SIG-M5 treated with dmso at 0.1 percent for 504 hours (cell line): Measurements from ENCODE around the gene NHSL2.

Experiments
- DNase-seq: peaks from one replicate; lab custom pipeline; 2025; ENCODE audit not compliant: unreplicated experiment; lab: John Stamatoyannopoulos, UW

NHSL2 gene

DNA sequence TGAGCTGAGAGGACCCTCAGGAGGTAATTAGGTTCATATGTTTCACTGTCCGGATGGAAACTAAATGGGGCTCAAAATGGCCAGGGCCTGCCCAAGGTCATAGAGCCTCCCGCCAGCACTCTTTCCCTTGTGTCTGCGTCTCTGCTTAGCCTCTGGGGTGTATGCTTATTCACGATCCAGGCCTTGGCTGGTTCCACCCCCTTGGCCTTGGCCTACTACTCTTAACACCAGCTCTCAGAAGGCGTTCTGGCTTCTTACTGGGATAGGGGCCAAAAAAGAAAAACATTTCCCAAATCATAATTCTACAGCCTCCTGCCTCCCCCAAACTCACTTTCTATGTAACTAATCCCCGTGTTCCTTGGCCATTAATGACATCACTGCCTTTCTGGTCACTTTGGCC is 152.3 kb downstream of the NHSL2 start:
- DNase-seq, result no peak

DNA sequence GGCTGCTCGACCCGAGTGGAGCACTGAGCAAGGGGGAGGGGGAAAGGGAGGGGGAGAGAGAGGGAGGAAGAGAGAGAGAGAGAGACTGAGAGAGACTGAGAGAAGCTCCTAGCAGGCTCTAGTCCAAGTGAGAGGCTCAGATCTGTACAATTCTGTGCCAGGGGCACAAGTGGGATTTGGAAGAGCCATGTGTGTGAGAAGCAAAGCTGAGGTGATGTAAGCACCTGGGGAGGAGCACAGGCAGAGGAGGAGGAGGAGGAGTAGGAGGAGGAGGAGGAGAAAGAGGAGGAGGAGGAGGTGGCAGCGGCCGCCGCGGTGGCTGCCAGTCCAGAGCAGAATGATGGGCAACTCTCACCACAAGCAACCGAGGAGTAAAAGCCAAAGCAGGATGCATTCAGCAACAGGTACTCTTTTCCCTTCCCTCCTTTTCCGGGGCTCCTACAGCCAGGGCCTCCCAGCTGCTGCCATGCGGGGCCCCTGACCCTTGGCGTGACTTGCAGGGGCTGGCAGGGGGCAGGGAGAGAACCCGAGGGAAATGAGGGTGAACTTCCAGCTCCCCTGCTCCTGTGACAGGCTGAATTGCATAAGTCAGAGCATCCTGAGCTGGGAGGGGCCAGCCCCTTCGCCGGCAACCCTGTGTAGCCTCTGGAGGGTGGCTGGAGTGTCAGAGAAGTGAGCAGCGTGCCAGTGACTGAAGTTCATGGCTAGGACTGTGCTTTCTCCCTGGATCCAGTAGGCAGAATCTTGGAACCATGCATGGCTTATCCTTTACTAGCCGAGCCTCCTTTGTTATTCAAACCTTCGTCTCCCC is 158.9 kb downstream of the NHSL2 start:
- DNase-seq, result no peak

DNA sequence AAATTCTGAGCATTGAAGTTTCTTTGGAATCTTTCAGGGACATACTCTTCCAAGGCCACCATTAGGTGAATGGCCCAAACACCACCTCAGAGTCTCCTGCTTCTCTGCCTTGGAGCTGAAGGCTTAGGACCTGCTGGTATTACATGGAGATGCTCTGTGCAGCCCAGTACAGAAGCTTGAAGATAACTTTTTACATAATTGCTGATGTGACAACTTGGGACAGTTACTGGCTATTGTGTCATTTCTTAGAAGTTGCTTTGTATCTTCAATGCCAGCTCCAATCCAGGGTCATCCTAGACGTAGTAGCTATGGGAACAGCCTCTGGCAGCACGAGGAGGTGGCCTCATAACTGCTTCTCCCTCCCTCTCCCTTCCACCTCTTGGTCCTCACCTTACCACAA is 160.6 kb downstream of the NHSL2 start:
- DNase-seq, result no peak

DNA sequence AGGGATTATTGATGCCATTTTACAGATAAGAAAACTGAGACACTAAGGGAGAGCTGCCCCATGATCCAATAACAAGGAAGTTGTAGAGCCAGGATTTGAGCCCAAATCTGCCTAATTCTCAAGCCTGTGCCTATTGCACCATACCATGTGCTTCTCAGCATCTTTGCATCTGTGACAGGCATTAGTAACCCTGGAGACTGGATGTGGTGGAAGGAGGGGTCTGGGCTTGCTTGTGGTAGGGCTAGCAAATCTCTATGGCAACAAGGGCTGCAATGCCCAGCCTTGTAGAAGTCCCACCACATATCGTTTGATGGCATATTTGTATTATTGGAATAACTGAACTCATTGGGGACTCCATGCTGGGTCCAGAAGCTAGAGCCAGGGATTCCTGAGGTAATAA is 163.0 kb downstream of the NHSL2 start:
- no peak for DNase-seq

DNA sequence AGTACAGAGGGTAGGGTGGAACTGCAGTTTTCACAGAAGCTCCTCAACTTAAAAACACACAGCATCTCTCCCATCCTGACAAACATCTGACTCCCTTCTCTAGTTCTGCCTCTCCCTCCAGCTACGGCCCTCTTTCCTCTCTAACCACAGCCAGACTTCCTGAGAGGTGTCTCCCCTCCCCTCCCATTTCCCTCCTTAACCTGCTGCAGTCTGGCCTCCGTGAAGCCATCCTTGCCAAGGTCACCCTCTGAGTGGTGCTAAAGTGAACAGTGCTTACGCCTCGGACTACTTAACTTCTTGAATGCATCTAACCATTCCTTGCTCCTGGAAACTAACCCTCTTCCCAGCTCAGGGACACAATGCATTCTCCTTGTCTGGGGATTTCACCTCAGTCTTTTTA is 167.8 kb downstream of the NHSL2 start:
- DNase-seq, result no peak

DNA sequence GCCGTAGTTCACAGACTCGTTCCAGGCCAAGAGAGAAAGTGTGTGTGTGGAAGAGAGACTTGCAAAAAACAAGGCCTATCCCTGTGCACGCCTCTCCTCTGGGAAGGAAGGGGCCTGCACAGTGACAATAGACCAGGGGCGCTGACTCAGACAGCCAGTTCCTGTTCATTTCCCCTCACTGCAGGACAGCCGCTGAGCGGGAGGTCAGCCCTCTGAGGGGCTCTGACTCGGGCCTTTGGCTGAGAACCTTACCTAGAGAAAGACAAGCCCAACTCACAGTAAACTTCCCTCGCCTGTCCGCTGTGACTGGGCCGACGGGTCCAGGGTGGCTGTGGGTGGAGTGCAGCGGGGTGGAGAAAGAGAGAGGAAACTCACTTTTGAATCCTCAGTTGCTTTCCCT is 169.0 kb downstream of the NHSL2 start:
- DNase-seq, result no peak

DNA sequence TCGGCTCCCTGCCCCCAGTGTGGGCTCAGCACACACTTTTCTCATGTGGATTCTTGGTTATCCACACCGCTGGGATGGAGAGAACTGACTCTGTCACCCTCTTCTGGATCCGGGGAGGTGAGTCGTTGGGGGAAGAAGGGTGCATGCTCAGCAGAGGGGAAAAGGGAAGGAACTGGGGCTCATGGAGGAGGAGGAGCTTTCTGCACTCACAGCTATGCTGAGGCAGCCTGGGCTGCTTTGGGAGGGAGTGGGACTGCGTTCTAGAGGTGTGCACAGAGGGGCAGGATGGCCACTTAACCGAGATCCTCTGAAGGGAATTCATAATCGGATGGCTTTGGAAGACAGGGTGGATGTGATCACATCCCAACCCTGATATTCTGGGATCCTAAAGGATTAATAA is 169.5 kb downstream of the NHSL2 start:
- no peak for DNase-seq

DNA sequence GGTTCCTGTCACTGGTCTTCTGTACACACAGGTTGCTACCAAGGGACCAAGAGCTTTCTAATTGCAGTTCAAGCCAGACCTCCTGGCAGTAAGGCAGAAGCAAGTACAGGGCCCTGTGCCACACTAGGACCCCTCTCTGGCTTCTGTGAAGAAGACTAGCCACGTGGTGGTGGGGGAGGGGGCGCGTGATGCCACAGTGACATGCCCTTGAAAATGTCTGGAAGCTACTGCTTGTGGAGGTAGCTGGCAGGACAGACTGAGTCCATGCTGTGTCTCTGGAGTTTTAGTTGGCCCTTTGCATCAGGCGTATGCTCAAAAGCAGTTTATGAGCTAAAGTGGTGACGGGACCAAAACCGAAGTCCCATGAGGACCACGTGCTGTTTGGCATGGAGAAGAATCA is 170.2 kb downstream of the NHSL2 start:
- no peak for DNase-seq

- DNase-seq, result no peak
These were observed 171.1 kb downstream of the NHSL2 start for GRCh38 chrX:72081605-72082320.

- no peak for DNase-seq
These were observed 172.6 kb downstream of the NHSL2 start for GRCh38 chrX:72083291-72083690.

DNA sequence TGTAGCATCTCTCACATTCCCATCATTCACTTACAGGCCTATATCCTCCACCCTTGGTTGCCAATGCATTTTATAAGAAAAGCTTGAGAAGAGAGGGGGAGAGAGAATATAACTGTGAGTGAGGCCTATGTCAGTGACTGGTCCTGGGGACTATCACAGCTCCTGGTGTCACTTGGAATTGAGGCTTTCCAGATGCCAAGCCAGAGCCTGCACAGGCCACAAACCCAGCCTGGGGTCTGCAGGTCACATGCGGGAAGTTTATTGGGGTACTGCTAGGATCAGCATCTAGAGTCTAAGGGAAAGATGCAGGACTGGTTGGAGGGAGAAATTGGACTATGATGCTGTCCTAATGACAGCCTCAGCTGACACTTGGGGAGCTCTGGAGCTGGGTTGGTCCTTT is 173.5 kb downstream of the NHSL2 start:
- DNase-seq, result no peak

DNA sequence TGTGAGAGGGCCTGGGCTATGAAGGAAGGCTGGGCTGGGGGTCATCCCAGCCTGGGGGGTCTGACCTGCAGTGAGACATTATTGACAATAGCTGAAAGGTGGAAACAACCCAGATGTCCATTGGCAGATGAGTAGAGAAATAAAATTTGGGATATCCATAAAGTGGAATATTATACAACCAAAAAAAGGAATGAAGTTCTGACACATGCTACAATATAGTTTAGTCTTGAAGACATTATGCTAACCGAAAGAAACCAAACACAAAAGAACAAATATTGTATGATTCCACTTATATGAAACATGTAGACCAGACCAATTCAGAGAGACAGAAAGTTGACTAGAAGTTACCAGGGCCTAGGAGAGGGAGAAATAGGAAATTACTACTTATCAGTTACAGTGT is 176.3 kb downstream of the NHSL2 start:
- DNase-seq, result no peak

GRCh38 chrX:72088761-72089160 is 178.1 kb downstream of the NHSL2 start:
- no peak for DNase-seq

GRCh38 chrX:72089254-72089653 is 178.6 kb downstream of the NHSL2 start:
- DNase-seq, result no peak

DNA sequence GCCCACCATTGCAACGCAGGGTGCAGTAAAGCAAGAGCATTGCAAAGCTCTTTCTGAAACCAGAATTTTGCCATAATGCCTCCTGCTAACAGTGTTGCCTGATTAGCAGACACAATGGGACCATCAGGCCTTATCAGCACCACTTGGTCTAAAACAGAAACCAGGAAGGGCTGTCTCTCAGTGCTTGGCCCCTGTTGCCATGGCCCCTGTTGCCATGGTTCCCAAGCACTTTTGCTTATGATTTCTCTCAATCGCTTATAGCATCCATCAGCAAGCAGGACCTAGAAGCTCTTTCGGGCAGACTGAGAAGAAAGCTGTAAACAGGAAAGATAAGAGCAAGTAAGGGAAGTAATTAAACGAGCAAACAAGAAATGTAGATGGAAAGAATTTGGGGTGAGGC is 184.2 kb downstream of the NHSL2 start:
- DNase-seq, result peak; percentile 10

GRCh38 chrX:72095370-72095769 is 184.7 kb downstream of the NHSL2 start:
- DNase-seq, result no peak

- DNase-seq, result peak; percentile 56
These were observed 186.5 kb downstream of the NHSL2 start for GRCh38 chrX:72097098-72097497.

GRCh38 chrX:72100051-72100755 is 189.6 kb downstream of the NHSL2 start:
- no peak for DNase-seq

GRCh38 chrX:72100824-72101351 is 190.2 kb downstream of the NHSL2 start:
- DNase-seq, result peak; percentile 87

DNA sequence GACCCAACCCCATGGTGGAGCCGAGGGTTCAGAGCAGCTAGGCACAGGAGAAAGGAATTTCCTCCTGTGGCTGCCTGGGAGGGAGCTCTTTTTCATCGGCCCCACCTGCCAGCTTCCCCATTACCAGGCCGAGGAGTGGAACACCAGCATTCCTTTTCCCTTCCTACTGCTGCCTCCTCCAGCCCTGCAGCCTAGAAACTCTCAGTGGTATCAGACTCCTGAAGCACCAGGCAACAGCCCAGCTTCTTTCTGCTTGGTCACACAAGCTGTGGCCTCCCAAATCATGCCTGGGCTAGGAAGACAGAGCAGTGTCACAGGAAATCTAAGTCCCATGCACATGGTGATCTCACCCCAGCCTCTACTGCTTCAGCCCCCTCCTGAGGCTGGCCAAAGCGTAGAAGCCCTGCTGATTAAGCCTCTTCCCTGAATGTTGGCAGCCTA is 191.0 kb downstream of the NHSL2 start:
- no peak for DNase-seq

GRCh38 chrX:72102126-72102525 is 191.5 kb downstream of the NHSL2 start:
- no peak for DNase-seq

DNA sequence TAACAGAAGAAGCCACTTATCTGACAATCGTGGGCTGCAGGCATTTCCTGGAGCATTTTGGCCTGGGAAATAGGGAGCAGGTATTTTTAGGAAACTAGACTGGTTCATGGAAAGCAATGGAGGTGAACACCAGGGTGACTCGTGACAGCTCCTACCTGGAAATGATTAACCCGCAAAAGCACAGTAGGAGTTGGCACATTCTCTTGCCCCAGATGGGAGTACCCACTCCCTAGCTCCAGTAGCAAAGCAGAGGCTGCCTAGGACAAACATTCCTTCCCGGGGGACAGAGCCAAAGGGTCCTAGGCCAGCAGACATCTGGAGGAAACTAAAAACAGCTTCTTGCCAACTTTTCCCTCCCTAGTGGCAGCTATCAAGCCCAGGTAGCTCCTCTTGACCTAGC is 192.1 kb downstream of the NHSL2 start:
- DNase-seq, result no peak
